K562 (cell line): Measurements from ENCODE around the gene KAT5.

Experiments
- BMI1 ChIP-seq: fragments of 150-350 bp; IDR thresholded peaks from 2 replicates; pipeline ENCODE4 v1.6.1; 2014; ENCODE audit warnings: low read length
- EZH2 ChIP-seq: IDR thresholded peaks from 2 replicates; pipeline ENCODE4 v1.6.1; 2012; ENCODE audit warnings: low read depth, mild to moderate bottlenecking, inconsistent platforms, low read length, borderline replicate concordance
- HNRNPLL ChIP-seq: fragments of 200-400 bp; formaldehyde crosslinking; IDR thresholded peaks from 2 replicates; pipeline ENCODE4 v1.6.1; 2017; ENCODE audit warnings: low read length, low read depth, mild to moderate bottlenecking; ENCODE audit not compliant: poor library complexity, severe bottlenecking
- MTA3 ChIP-seq: fragments of 450-650 bp; formaldehyde crosslinking; IDR thresholded peaks from 2 replicates; pipeline ENCODE4 v1.6.1; 2017; ENCODE audit warnings: mild to moderate bottlenecking, borderline replicate concordance

DNA sequence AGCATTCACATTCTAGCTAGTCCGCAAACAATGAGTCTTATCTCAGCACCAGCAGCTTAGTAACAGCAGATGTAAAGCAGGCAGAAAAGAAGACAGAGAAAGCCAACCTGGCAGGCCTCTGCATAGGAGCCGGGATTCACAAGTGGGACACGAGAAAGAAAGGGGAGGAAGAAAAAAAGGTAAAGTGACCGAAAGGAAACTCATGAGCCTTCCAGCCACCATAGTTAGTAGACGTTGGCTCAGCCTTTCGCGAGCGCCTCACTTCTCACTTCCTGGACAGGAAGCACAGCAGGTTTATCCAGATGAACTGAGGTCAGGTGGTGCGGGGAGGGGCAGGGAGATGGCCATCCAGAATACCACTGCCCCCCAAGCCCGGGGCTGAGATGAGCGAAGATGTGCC is 19.7 kb upstream of the KAT5 start:
- TF ChIP-seq BMI1, result no peak
- TF ChIP-seq HNRNPLL, result no peak
- TF ChIP-seq EZH2, result no peak
- 0 out of 2 replicates have a peak, but pooled peaks have one; percentile 39 for TF ChIP-seq MTA3
